ENCODE measurements around the gene TPCN2.
A peak's percentile ranks its signal among the peaks of the same experiment; 100 is the strongest.

The TPCN2 gene

GRCh38 chr11:69165775-69166174 lies 117.0 kb downstream of the TPCN2 start:
- Histone ChIP-seq H3K36me3 (ENCODE audit: control insufficient read depth, insufficient read depth, low read length) (no peaks in the 10 kb centered on the region), H3K4me3 (ENCODE audit: low read depth, low read length) (no peak overlapping the region), H3K27ac (ENCODE audit: low read depth, low read length) (no peak overlapping the region), H3K9ac (ENCODE audit: low read length) (peak overlapping the region; percentile 57), H3K4me1 (ENCODE audit: control insufficient read depth, insufficient read depth, low read length) (peaks cover 15% of the 10 kb centered on the region), H3K9me3 (ENCODE audit: control insufficient read depth, insufficient read depth, low read depth, low read length) (peaks cover 8% of the 10 kb centered on the region; the same call in 1 of the 2 replicates), H3K27me3 (ENCODE audit: control insufficient read depth, insufficient read depth, low read length) (no peaks in the 10 kb centered on the region)

- Histone ChIP-seq H3K9ac (ENCODE audit: low read length) (peak overlapping the region; percentile 57), H3K4me3 (ENCODE audit: low read depth, low read length) (0 out of 2 replicates have a peak overlapping the region, but pooled peaks have one; percentile 14), H3K27me3 (ENCODE audit: control insufficient read depth, insufficient read depth, low read length) (no peaks in the 10 kb centered on the region), H3K9me3 (ENCODE audit: control insufficient read depth, insufficient read depth, low read depth, low read length) (peaks cover 8% of the 10 kb centered on the region; the same call in 1 of the 2 replicates), H3K4me1 (ENCODE audit: control insufficient read depth, insufficient read depth, low read length) (peaks cover 15% of the 10 kb centered on the region), H3K27ac (ENCODE audit: low read depth, low read length) (peak overlapping the region; percentile 15; the same call in 1 of the 2 replicates), H3K36me3 (ENCODE audit: control insufficient read depth, insufficient read depth, low read length) (no peaks in the 10 kb centered on the region)
Measured at GRCh38 chr11:69166218-69167115, 117.7 kb downstream of the TPCN2 start.

- Histone ChIP-seq H3K27ac (ENCODE audit: low read depth, low read length) (no peak overlapping the region), H3K9ac (ENCODE audit: low read length) (peak overlapping the region; percentile 1), H3K4me1 (ENCODE audit: control insufficient read depth, insufficient read depth, low read length) (peaks cover 15% of the 10 kb centered on the region), H3K9me3 (ENCODE audit: control insufficient read depth, insufficient read depth, low read depth, low read length) (peaks cover 8% of the 10 kb centered on the region; the same call in 1 of the 2 replicates), H3K27me3 (ENCODE audit: control insufficient read depth, insufficient read depth, low read length) (no peaks in the 10 kb centered on the region), H3K4me3 (ENCODE audit: low read depth, low read length) (no peak overlapping the region), H3K36me3 (ENCODE audit: control insufficient read depth, insufficient read depth, low read length) (no peaks in the 10 kb centered on the region)
Measured at GRCh38 chr11:69167130-69167915, 118.6 kb downstream of the TPCN2 start.

- Histone ChIP-seq H3K9ac (ENCODE audit: low read length) (no peak overlapping the region), H3K27me3 (ENCODE audit: control insufficient read depth, insufficient read depth, low read length) (no peaks in the 10 kb centered on the region), H3K27ac (ENCODE audit: low read depth, low read length) (no peak overlapping the region), H3K4me3 (ENCODE audit: low read depth, low read length) (no peak overlapping the region), H3K36me3 (ENCODE audit: control insufficient read depth, insufficient read depth, low read length) (no peaks in the 10 kb centered on the region), H3K9me3 (ENCODE audit: control insufficient read depth, insufficient read depth, low read depth, low read length) (peaks cover 8% of the 10 kb centered on the region; the same call in 1 of the 2 replicates), H3K4me1 (ENCODE audit: control insufficient read depth, insufficient read depth, low read length) (peaks cover 15% of the 10 kb centered on the region)
Measured at GRCh38 chr11:69167916-69168691, 119.4 kb downstream of the TPCN2 start.

GRCh38 chr11:69169479-69169878 lies 120.7 kb downstream of the TPCN2 start:
- Histone ChIP-seq H3K27ac (ENCODE audit: low read depth, low read length) (no peak overlapping the region), H3K9ac (ENCODE audit: low read length) (no peak overlapping the region), H3K9me3 (ENCODE audit: control insufficient read depth, insufficient read depth, low read depth, low read length) (peaks cover 9% of the 10 kb centered on the region; the same call in 1 of the 2 replicates), H3K36me3 (ENCODE audit: control insufficient read depth, insufficient read depth, low read length) (no peaks in the 10 kb centered on the region), H3K4me1 (ENCODE audit: control insufficient read depth, insufficient read depth, low read length) (peaks cover 15% of the 10 kb centered on the region), H3K4me3 (ENCODE audit: low read depth, low read length) (no peak overlapping the region), H3K27me3 (ENCODE audit: control insufficient read depth, insufficient read depth, low read length) (no peaks in the 10 kb centered on the region)

GRCh38 chr11:69170704-69171103 lies 122.0 kb downstream of the TPCN2 start:
- Histone ChIP-seq H3K9me3 (ENCODE audit: control insufficient read depth, insufficient read depth, low read depth, low read length) (peaks cover 15% of the 10 kb centered on the region), H3K36me3 (ENCODE audit: control insufficient read depth, insufficient read depth, low read length) (no peaks in the 10 kb centered on the region), H3K27ac (ENCODE audit: low read depth, low read length) (no peak overlapping the region), H3K4me3 (ENCODE audit: low read depth, low read length) (no peak overlapping the region), H3K9ac (ENCODE audit: low read length) (no peak overlapping the region), H3K4me1 (ENCODE audit: control insufficient read depth, insufficient read depth, low read length) (peaks cover 15% of the 10 kb centered on the region), H3K27me3 (ENCODE audit: control insufficient read depth, insufficient read depth, low read length) (no peaks in the 10 kb centered on the region)

GRCh38 chr11:69171476-69172240 lies 122.9 kb downstream of the TPCN2 start:
- Histone ChIP-seq H3K27me3 (ENCODE audit: control insufficient read depth, insufficient read depth, low read length) (no peaks in the 10 kb centered on the region), H3K27ac (ENCODE audit: low read depth, low read length) (no peak overlapping the region), H3K9ac (ENCODE audit: low read length) (no peak overlapping the region), H3K4me3 (ENCODE audit: low read depth, low read length) (no peak overlapping the region), H3K4me1 (ENCODE audit: control insufficient read depth, insufficient read depth, low read length) (peaks cover 9% of the 10 kb centered on the region; the same call in 1 of the 2 replicates), H3K36me3 (ENCODE audit: control insufficient read depth, insufficient read depth, low read length) (no peaks in the 10 kb centered on the region), H3K9me3 (ENCODE audit: control insufficient read depth, insufficient read depth, low read depth, low read length) (peaks cover 15% of the 10 kb centered on the region)

- H3K36me3 ChIP-seq (ENCODE audit: control insufficient read depth, insufficient read depth, low read length) = no peaks in the 10 kb centered on the region
- H3K27me3 ChIP-seq (ENCODE audit: control insufficient read depth, insufficient read depth, low read length) = no peaks in the 10 kb centered on the region
- H3K9me3 ChIP-seq (ENCODE audit: control insufficient read depth, insufficient read depth, low read depth, low read length) = peaks cover 15% of the 10 kb centered on the region
- no peak overlapping the region for H3K9ac ChIP-seq (ENCODE audit: low read length)
- H3K4me3 ChIP-seq (ENCODE audit: low read depth, low read length) = no peak overlapping the region
- H3K4me1 ChIP-seq (ENCODE audit: control insufficient read depth, insufficient read depth, low read length) = peaks cover 2% of the 10 kb centered on the region; the same call in 1 of the 2 replicates
- H3K27ac ChIP-seq (ENCODE audit: low read depth, low read length) = no peak overlapping the region
Measured at GRCh38 chr11:69172674-69173073, 123.9 kb downstream of the TPCN2 start.

GRCh38 chr11:69173331-69173730 lies 124.6 kb downstream of the TPCN2 start:
- no peaks in the 10 kb centered on the region for H3K4me1 ChIP-seq (ENCODE audit: control insufficient read depth, insufficient read depth, low read length)

More at GRCh38 chr11:69173331-69173730, 124.6 kb downstream of the TPCN2 start:
- Histone ChIP-seq H3K9me3 (ENCODE audit: control insufficient read depth, insufficient read depth, low read depth, low read length) (peaks cover 15% of the 10 kb centered on the region), H3K4me3 (ENCODE audit: low read depth, low read length) (no peak overlapping the region), H3K27me3 (ENCODE audit: control insufficient read depth, insufficient read depth, low read length) (no peaks in the 10 kb centered on the region), H3K36me3 (ENCODE audit: control insufficient read depth, insufficient read depth, low read length) (no peaks in the 10 kb centered on the region), H3K9ac (ENCODE audit: low read length) (no peak overlapping the region), H3K27ac (ENCODE audit: low read depth, low read length) (no peak overlapping the region)
